Measurements from ENCODE around the gene DAD1. TPM values are rescaled to one million over a fixed set of nuclear protein-coding genes. Genes with fewer than 3 reads are reported as not detected.

Gene DAD1
- total and polyA plus RNA-seq, 2 of the 8 experiments (the other 6 are each of a cell fraction or from before 2014, with no cell fraction given), result 131 to 440 TPM

GRCh38 chr14:22552001-22552826 lies 36.8 kb downstream of the DAD1 start:
- H2AFZ ChIP-seq (ENCODE audit: low read length), result no peak overlapping the region
- POLR2A ChIA-PET (ENCODE audit: partially characterized antibody), result interaction anchor here (0.6 kb wide), 1 partner anchor 225 kb away, joined by 3 read pairs; no protein-coding TSS in a partner anchor
- no peak for DNase-seq (ENCODE audit: low read depth in 1 of 2, low spot score in 2 of 2)
- H2BK15ac ChIP-seq (ENCODE audit: low read length), result peak overlapping the region; percentile 31; the same call in 1 of the 2 replicates
- no peak overlapping the region for H4K8ac ChIP-seq (ENCODE audit: extremely low read depth, insufficient read depth, low read length)
- H4K5ac ChIP-seq (ENCODE audit: insufficient read length, low read depth, low read length), result no peak overlapping the region
- no peaks in the 10 kb centered on the region for H3K79me2 ChIP-seq (ENCODE audit: control insufficient read depth in 1 of 2, insufficient read depth in 2 of 2, low read length in 2 of 2)
- peak overlapping the region; percentile 28; the same call in 1 of the 2 replicates for H3K18ac ChIP-seq (ENCODE audit: extremely low read depth, low read length)
- no peak for FAIRE-seq
- peak overlapping the region; percentile 95; the same call in 1 of the 2 replicates for H2AK5ac ChIP-seq (ENCODE audit: low read depth, low read length)
- no peaks in the 10 kb centered on the region for H4K20me1 ChIP-seq (replicated peaks in 1 of 2; ENCODE audit: control insufficient read depth in 1 of 2, insufficient read depth in 2 of 2, low read length in 2 of 2)
- no peak overlapping the region for H3K14ac ChIP-seq (ENCODE audit: insufficient read length)
- H3K4ac ChIP-seq (replicated peaks; ENCODE audit: insufficient read length, low read depth, low read length), result peak overlapping the region; percentile 19
- no peaks in the 10 kb centered on the region for H3K36me3 ChIP-seq (ENCODE audit: control insufficient read depth in 2 of 4, insufficient read depth in 4 of 4, low read length in 3 of 4)
- H3K27me3 ChIP-seq (replicated peaks in 1 of 4; ENCODE audit: control insufficient read depth in 3 of 4, extremely low read depth in 1 of 4, insufficient read depth in 3 of 4, low read length in 3 of 4), result no peaks in the 10 kb centered on the region
- TF ChIP-seq NRF1 (IDR thresholded peaks at IDR 0.05; ENCODE audit: low read depth, low read length) (no peak), JUND (IDR thresholded peaks at IDR 0.05; ENCODE audit: low read length) (no peak), TAF7 (optimal IDR thresholded peaks at IDR 0.05; ENCODE audit: borderline replicate concordance, low read depth, low read length) (no peak), CEBPB (IDR thresholded peaks at IDR 0.05; ENCODE audit: low read depth, low read length) (no peak), RNF2 (IDR thresholded peaks at IDR 0.05; ENCODE audit: borderline replicate concordance, low read depth, low read length, missing control alignments, poor library complexity, severe bottlenecking) (no peak)
- no peak overlapping the region for H3K27ac ChIP-seq (ENCODE audit: low read depth, low read length)
- CTCF ChIA-PET (ENCODE audit: partially characterized antibody), result interaction anchor here (0.6 to 4.0 kb wide), 16 partner anchors 8 to 350 kb away, joined by 3 to 26 read pairs (median 3); no protein-coding TSS in a partner anchor
- H3K9ac ChIP-seq (replicated peaks in 1 of 4; ENCODE audit: extremely low read depth in 1 of 4, low read depth in 3 of 4, low read length in 3 of 4), result no peak overlapping the region
- H2BK12ac ChIP-seq (ENCODE audit: low read depth, low read length), result peak overlapping the region; percentile 91
- no peak overlapping the region for H3K56ac ChIP-seq (replicated peaks; ENCODE audit: insufficient read length, low read depth, low read length)
- no peak overlapping the region for H3K4me2 ChIP-seq (ENCODE audit: insufficient read depth in 1 of 2, low read depth in 2 of 2, low read length in 2 of 2)
- H3K23me2 ChIP-seq (ENCODE audit: low read depth, low read length), result no peaks in the 10 kb centered on the region
- no peak overlapping the region for H3K4me3 ChIP-seq (ENCODE audit: extremely low read depth in 1 of 4, insufficient read depth in 2 of 4, low read depth in 3 of 4, low read length in 4 of 4)
- H4K91ac ChIP-seq (replicated peaks; ENCODE audit: insufficient read length, low read length), result no peak overlapping the region
- no peaks in the 10 kb centered on the region for H3K9me3 ChIP-seq (ENCODE audit: insufficient read depth in 2 of 2, low read depth in 1 of 2, low read length in 1 of 2)
- H3K23ac ChIP-seq (ENCODE audit: insufficient read length), result no peak overlapping the region
- H3K79me1 ChIP-seq (ENCODE audit: low read depth, low read length), result no peaks in the 10 kb centered on the region
- H3K4me1 ChIP-seq (replicated peaks in 1 of 4; ENCODE audit: control insufficient read depth in 3 of 4, insufficient read depth in 4 of 4, low read length in 3 of 4), result peaks cover 5 to 15% (median 7%) of the 10 kb centered on the region in 4 experiments
- peak overlapping the region; percentile 95; the same call in 1 of the 2 replicates for H2BK5ac ChIP-seq (ENCODE audit: low read depth, low read length)
- H2BK120ac ChIP-seq (replicated peaks; ENCODE audit: low read depth, low read length), result no peak overlapping the region
- WGBS, 2 experiments (ENCODE audit: extremely low coverage in 1 of 2, insufficient coverage in 1 of 2, insufficient read length in 1 of 2, insufficient replicate concordance in 2 of 2, low coverage in 1 of 2, low lambda C conversion rate in 2 of 2, missing lambda C conversion rate in 1 of 2), result 87% methylated on average over 12 of the region's 13 CpGs; no CpG with 5 or more reads in 1 of the 2 experiments
- peak overlapping the region; percentile 82; the same call in 1 of the 2 replicates for H2BK20ac ChIP-seq (ENCODE audit: low read length)
